Measurements from ENCODE around the gene MEP1A.

- TF ChIP-seq CTCF (IDR thresholded peaks at IDR 0.05) (no peak), POLR2A (IDR thresholded peaks at IDR 0.05) (no peak)
These were observed 35.8 kb downstream of the MEP1A start for GRCh38 chr6:46828939-46829338.
